ENCODE data around the gene SKAP1.

DNA sequence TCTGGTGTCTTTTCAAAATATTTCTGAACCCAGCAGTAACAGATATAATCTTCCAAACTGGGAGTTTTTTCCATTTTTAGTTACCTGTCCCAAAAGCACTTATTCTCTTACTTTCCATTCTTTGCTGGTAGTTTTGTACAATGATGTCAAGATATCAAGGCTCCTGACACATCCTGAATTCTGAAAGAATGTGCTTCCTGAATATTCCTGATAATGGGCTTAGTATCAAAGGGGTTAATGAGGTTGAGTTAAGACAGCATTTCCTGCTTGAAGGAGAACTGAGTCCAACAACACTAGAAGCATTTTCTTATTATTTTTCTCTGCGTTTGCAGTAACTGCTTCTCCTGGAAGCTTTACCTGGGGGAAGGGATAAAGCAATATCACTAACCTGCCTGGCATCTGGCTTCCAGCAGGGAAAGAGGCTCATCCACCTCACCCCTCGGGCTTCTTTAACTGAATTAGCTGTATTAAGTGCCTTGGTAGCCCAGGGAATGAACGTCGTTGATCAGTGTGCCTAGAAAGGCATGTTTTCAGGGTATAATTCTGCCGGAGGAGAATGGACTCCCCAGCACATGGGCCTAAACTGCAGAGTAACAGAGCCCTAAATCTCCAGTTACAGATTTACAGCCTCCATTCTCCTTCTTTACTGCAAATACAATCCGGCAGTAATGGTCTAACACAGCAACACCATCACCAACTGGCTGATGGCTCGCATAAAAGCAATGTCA is 188.1 kb downstream of the SKAP1 start:
- TF ChIP-seq EZH2 (IDR thresholded peaks at IDR 0.05; ENCODE audit: borderline replicate concordance, low read length): no peak
- TF ChIP-seq, protein P1, sequence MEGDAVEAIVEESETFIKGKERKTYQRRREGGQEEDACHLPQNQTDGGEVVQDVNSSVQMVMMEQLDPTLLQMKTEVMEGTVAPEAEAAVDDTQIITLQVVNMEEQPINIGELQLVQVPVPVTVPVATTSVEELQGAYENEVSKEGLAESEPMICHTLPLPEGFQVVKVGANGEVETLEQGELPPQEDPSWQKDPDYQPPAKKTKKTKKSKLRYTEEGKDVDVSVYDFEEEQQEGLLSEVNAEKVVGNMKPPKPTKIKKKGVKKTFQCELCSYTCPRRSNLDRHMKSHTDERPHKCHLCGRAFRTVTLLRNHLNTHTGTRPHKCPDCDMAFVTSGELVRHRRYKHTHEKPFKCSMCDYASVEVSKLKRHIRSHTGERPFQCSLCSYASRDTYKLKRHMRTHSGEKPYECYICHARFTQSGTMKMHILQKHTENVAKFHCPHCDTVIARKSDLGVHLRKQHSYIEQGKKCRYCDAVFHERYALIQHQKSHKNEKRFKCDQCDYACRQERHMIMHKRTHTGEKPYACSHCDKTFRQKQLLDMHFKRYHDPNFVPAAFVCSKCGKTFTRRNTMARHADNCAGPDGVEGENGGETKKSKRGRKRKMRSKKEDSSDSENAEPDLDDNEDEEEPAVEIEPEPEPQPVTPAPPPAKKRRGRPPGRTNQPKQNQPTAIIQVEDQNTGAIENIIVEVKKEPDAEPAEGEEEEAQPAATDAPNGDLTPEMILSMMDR (conservative IDR thresholded peaks at IDR 0.05 in 1 of 2, IDR thresholded peaks at IDR 0.05 in 1 of 2; ENCODE audit: extremely low read depth in 1 of 2, insufficient read depth in 1 of 2, low read depth in 1 of 2, low read length in 2 of 2): no peak

Measured in mammary epithelial cell (primary cell).